Liver (tissue), 9 donors: ENCODE results near the gene SP9. TPM values are rescaled to one million over a fixed set of nuclear protein-coding genes. Genes with fewer than 3 reads are reported as not detected.

Experiments
- DNase-seq: peaks from one replicate; pipeline ENCODE4 v3.0.0-alpha.2; 2017; ENCODE audit warnings: low spot score
- H3K27ac ChIP-seq, 2 donors: one replicate each; pipeline ENCODE4 v1.7.0; 2013; ENCODE audit warnings: inconsistent platforms in 2 of 2, low read length in 2 of 2, control low read depth in 1 of 2, low read depth in 1 of 2, mild to moderate bottlenecking in 1 of 2
- H3K27me3 ChIP-seq, 4 donors: one replicate each; pipeline versions ENCODE4 v1.6.1 to v1.7.0; 2013; ENCODE audit warnings: low read length in 3 of 4, inconsistent platforms in 1 of 4, mild to moderate bottlenecking in 1 of 4, moderate library complexity in 1 of 4; ENCODE audit not compliant: control insufficient read depth in 4 of 4, insufficient read depth in 4 of 4
- H3K36me3 ChIP-seq, 4 donors: one replicate each; pipeline versions ENCODE4 v1.6.1 to v1.7.0; 2013; ENCODE audit warnings: low read length in 3 of 4, mild to moderate bottlenecking in 3 of 4, low read depth in 1 of 4, moderate library complexity in 1 of 4; ENCODE audit not compliant: control insufficient read depth in 4 of 4, insufficient read depth in 3 of 4
- H3K4me1 ChIP-seq, 4 donors: one replicate each; pipeline versions ENCODE4 v1.6.1 to v1.7.0; 2013; ENCODE audit warnings: low read length in 3 of 4, mild to moderate bottlenecking in 3 of 4, moderate library complexity in 1 of 4; ENCODE audit not compliant: control insufficient read depth in 4 of 4, insufficient read depth in 4 of 4
- H3K4me3 ChIP-seq, 3 donors: one replicate each; pipeline versions ENCODE4 v1.6.1 to v1.7.0; 2013; ENCODE audit warnings: low read length in 3 of 3, control low read depth in 1 of 3, low read depth in 1 of 3, mild to moderate bottlenecking in 1 of 3
- H3K9ac ChIP-seq, 2 donors: one replicate each; pipeline ENCODE4 v1.7.0; 2013; ENCODE audit warnings: low read length in 2 of 2, mild to moderate bottlenecking in 2 of 2, moderate library complexity in 2 of 2, control low read depth in 1 of 2, low read depth in 1 of 2
- H3K9me3 ChIP-seq, 4 donors: one replicate each; pipeline versions ENCODE4 v1.6.1 to v1.7.0; 2013; ENCODE audit warnings: low read length in 3 of 4; ENCODE audit not compliant: control insufficient read depth in 4 of 4
- EGR1 ChIP-seq, 2 donors: IDR thresholded peaks; 2 replicates each; pipeline ENCODE4 v1.6.1; 2016 to 2018; ENCODE audit warnings: antibody characterized with exemption in 2 of 2, low read depth in 2 of 2
- FOXA1 ChIP-seq: IDR thresholded peaks from 2 replicates; pipeline ENCODE4 v1.6.1; 2016; ENCODE audit warnings: antibody characterized with exemption
- FOXA2 ChIP-seq: IDR thresholded peaks from 2 replicates; pipeline ENCODE4 v1.6.1; 2016; ENCODE audit warnings: antibody characterized with exemption
- GABPA ChIP-seq, 2 donors: IDR thresholded peaks in 1 of 2; conservative IDR thresholded peaks in 1 of 2; 2 replicates each; pipeline ENCODE4 v1.6.1; 2016; ENCODE audit warnings: antibody characterized with exemption in 2 of 2, mild to moderate bottlenecking in 1 of 2, moderate library complexity in 1 of 2
- HNF4A ChIP-seq, 2 donors: conservative IDR thresholded peaks; 2 replicates each; pipeline ENCODE4 v1.6.1; 2016; ENCODE audit warnings: antibody characterized with exemption in 2 of 2, mild to moderate bottlenecking in 2 of 2
- JUND ChIP-seq, 2 donors: IDR thresholded peaks; 2 replicates each; pipeline ENCODE4 v1.6.1; 2016; ENCODE audit warnings: antibody characterized with exemption in 2 of 2
- NR2F2 ChIP-seq: IDR thresholded peaks from 2 replicates; pipeline ENCODE4 v1.6.1; 2016; ENCODE audit warnings: antibody characterized with exemption
- RAD21 ChIP-seq, 2 donors: IDR thresholded peaks; 2 replicates each; pipeline ENCODE4 v1.6.1; 2016; ENCODE audit warnings: antibody characterized with exemption in 2 of 2, mild to moderate bottlenecking in 2 of 2
- RXRA ChIP-seq, 2 donors: IDR thresholded peaks; 2 replicates each; pipeline ENCODE4 v1.6.1; 2017 to 2018; ENCODE audit warnings: antibody characterized with exemption in 2 of 2, mild to moderate bottlenecking in 1 of 2
- TAF1 ChIP-seq: conservative IDR thresholded peaks from 2 replicates; pipeline ENCODE4 v1.6.1; 2016; ENCODE audit warnings: antibody characterized with exemption, mild to moderate bottlenecking
- WGBS: extraction: QIAGEN DNeasy Blood & Tissue Kit; methylation state at CpG from one replicate; pipeline ENCODE4 v1.1.7; 2013; 5-methylcytosine and 5-hydroxymethylcytosine counted together
- polyA plus RNA-seq, 2 donors: library from polyadenylated mRNA; stranded (reverse) in 1 of 2; unstranded in 1 of 2; fragments of 200-250 nt in 1 of 2; fragments of >200 nt in 1 of 2; fragmentation: Nextera tagmentation in 1 of 2; extraction: Ambion mirVana in 1 of 2; gene quantifications; one replicate each; pipeline versions ENCODE4 v1.2.1 to v1.2.3, GENCODE V29; 2013 to 2015
- total RNA-seq, 2 donors: library from RNA; depleted of rRNA; stranded (reverse); fragments of >200 nt; gene quantifications; one replicate each; pipeline ENCODE4 v1.2.3, GENCODE V29; 2014
- TF ChIP-seq, protein P1 (sequence below): fragments of 150-350 bp; IDR thresholded peaks from 2 replicates; pipeline ENCODE4 v1.5.1; 2017; ENCODE audit warnings: improper control_type of control experiment, low read depth, low read length; ENCODE audit not compliant: missing input control
- TF ChIP-seq, protein P2 (sequence below): IDR thresholded peaks from 2 replicates; pipeline ENCODE4 v1.6.1; 2016; ENCODE audit warnings: antibody characterized with exemption
- TF ChIP-seq, protein P3 (sequence below): IDR thresholded peaks from 2 replicates; pipeline ENCODE4 v1.6.1; 2016; ENCODE audit warnings: antibody characterized with exemption
- TF ChIP-seq, protein P4 (sequence below): IDR thresholded peaks from 2 replicates; pipeline ENCODE4 v1.6.1; 2016; ENCODE audit warnings: antibody characterized with exemption, mild to moderate bottlenecking
- donor health status: healthy.
- donor health status: healthy.
- donor health status: healthy.
- donor health status: healthy.
- donor health status: healthy.

SP9 gene
- total and polyA plus RNA-seq, 4 donors, result not detected

DNA sequence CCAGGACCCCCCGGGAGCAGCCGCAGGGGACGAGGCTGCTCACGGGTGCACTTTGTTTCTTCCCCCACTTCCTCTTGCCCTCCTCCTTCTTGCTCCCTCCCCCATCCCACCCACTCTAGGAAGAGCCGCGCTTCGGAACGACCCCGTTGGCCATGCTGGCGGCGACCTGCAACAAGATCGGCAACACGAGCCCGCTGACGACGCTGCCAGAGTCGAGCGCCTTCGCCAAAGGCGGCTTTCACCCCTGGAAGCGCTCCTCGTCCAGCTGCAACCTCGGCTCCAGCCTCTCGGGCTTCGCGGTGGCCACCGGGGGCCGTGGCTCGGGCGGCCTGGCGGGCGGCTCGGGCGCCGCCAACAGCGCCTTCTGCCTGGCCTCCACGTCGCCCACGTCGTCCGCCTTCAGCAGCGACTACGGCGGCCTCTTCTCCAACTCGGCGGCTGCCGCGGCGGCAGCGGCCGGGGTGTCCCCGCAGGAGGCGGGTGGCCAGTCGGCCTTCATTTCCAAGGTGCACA lies 1.3 kb downstream of the SP9 start:
- Histone ChIP-seq H3K27me3 (peaks cover 11 to 57% (median 25%) of the 10 kb centered on the region in 4 donors), H3K4me1 (peaks cover 4 to 38% (median 36%) of the 10 kb centered on the region in 4 donors), H3K9ac (no peak overlapping the region), H3K36me3 (no peaks in the 10 kb centered on the region), H3K27ac (no peak overlapping the region), H3K9me3 (peaks cover 0 to 13% (median 0%) of the 10 kb centered on the region in 4 donors), H3K4me3 (peak overlapping the region in 1 of 3 donors; percentile 43)
- peak; percentile 36 for DNase-seq
- TF ChIP-seq, protein P1, sequence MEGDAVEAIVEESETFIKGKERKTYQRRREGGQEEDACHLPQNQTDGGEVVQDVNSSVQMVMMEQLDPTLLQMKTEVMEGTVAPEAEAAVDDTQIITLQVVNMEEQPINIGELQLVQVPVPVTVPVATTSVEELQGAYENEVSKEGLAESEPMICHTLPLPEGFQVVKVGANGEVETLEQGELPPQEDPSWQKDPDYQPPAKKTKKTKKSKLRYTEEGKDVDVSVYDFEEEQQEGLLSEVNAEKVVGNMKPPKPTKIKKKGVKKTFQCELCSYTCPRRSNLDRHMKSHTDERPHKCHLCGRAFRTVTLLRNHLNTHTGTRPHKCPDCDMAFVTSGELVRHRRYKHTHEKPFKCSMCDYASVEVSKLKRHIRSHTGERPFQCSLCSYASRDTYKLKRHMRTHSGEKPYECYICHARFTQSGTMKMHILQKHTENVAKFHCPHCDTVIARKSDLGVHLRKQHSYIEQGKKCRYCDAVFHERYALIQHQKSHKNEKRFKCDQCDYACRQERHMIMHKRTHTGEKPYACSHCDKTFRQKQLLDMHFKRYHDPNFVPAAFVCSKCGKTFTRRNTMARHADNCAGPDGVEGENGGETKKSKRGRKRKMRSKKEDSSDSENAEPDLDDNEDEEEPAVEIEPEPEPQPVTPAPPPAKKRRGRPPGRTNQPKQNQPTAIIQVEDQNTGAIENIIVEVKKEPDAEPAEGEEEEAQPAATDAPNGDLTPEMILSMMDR, result no peak
- 5% methylated on average over 54 of the region's 54 CpGs for WGBS

DNA sequence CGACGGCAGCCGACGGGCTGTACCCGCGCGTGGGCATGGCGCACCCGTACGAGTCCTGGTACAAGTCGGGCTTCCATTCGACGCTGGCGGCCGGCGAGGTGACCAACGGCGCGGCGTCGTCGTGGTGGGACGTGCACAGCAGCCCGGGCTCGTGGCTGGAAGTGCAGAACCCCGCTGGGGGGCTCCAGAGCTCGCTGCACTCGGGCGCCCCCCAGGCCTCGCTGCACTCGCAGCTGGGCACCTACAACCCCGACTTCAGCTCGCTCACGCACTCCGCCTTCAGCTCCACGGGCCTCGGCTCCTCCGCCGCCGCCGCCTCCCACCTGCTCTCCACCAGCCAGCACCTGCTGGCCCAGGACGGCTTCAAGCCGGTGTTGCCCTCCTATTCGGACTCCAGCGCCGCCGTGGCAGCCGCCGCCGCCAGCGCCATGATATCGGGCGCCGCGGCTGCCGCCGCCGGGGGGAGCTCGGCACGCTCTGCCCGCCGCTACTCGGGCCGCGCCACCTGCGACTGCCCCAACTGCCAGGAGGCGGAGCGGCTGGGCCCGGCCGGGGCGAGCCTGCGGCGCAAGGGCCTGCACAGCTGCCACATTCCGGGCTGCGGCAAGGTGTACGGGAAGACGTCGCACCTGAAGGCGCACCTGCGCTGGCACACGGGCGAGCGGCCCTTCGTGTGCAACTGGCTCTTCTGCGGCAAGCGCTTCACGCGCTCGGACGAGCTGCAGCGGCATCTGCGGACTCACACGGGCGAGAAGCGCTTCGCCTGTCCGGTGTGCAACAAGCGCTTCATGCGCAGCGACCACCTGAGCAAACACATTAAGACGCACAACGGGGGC lies 2.0 kb downstream of the SP9 start:
- Histone ChIP-seq H3K27me3 (peaks cover 11 to 55% (median 24%) of the 10 kb centered on the region in 4 donors), H3K9me3 (peaks cover 0 to 13% (median 0%) of the 10 kb centered on the region in 4 donors), H3K36me3 (no peaks in the 10 kb centered on the region), H3K4me3 (peak overlapping the region in 1 of 3 donors; percentile 43), H3K9ac (no peak overlapping the region), H3K4me1 (peaks cover 4 to 40% (median 39%) of the 10 kb centered on the region in 4 donors), H3K27ac (no peak overlapping the region)
- TF ChIP-seq FOXA2 (no peak), EGR1 (IDR thresholded peaks at IDR 0.05; ENCODE audit: low read depth in 2 of 2) (no peak), GABPA (IDR thresholded peaks at IDR 0.05 in 1 of 2, conservative IDR thresholded peaks at IDR 0.05 in 1 of 2) (no peak), RAD21 (IDR thresholded peaks at IDR 0.05) (no peak), JUND (IDR thresholded peaks at IDR 0.05) (no peak), RXRA (IDR thresholded peaks at IDR 0.05) (no peak), TAF1 (no peak), NR2F2 (no peak), HNF4A (conservative IDR thresholded peaks at IDR 0.05) (no peak), FOXA1 (no peak)
- TF ChIP-seq, protein P2, sequence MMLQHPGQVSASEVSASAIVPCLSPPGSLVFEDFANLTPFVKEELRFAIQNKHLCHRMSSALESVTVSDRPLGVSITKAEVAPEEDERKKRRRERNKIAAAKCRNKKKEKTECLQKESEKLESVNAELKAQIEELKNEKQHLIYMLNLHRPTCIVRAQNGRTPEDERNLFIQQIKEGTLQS, result no peak
- TF ChIP-seq, protein P1, result no peak
- TF ChIP-seq, protein P3, sequence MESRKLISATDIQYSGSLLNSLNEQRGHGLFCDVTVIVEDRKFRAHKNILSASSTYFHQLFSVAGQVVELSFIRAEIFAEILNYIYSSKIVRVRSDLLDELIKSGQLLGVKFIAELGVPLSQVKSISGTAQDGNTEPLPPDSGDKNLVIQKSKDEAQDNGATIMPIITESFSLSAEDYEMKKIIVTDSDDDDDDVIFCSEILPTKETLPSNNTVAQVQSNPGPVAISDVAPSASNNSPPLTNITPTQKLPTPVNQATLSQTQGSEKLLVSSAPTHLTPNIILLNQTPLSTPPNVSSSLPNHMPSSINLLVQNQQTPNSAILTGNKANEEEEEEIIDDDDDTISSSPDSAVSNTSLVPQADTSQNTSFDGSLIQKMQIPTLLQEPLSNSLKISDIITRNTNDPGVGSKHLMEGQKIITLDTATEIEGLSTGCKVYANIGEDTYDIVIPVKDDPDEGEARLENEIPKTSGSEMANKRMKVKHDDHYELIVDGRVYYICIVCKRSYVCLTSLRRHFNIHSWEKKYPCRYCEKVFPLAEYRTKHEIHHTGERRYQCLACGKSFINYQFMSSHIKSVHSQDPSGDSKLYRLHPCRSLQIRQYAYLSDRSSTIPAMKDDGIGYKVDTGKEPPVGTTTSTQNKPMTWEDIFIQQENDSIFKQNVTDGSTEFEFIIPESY, result no peak
- TF ChIP-seq, protein P4, sequence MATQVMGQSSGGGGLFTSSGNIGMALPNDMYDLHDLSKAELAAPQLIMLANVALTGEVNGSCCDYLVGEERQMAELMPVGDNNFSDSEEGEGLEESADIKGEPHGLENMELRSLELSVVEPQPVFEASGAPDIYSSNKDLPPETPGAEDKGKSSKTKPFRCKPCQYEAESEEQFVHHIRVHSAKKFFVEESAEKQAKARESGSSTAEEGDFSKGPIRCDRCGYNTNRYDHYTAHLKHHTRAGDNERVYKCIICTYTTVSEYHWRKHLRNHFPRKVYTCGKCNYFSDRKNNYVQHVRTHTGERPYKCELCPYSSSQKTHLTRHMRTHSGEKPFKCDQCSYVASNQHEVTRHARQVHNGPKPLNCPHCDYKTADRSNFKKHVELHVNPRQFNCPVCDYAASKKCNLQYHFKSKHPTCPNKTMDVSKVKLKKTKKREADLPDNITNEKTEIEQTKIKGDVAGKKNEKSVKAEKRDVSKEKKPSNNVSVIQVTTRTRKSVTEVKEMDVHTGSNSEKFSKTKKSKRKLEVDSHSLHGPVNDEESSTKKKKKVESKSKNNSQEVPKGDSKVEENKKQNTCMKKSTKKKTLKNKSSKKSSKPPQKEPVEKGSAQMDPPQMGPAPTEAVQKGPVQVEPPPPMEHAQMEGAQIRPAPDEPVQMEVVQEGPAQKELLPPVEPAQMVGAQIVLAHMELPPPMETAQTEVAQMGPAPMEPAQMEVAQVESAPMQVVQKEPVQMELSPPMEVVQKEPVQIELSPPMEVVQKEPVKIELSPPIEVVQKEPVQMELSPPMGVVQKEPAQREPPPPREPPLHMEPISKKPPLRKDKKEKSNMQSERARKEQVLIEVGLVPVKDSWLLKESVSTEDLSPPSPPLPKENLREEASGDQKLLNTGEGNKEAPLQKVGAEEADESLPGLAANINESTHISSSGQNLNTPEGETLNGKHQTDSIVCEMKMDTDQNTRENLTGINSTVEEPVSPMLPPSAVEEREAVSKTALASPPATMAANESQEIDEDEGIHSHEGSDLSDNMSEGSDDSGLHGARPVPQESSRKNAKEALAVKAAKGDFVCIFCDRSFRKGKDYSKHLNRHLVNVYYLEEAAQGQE, result no peak
- peak; percentile 47 for DNase-seq
- WGBS, result 4% methylated on average over 102 of the region's 102 CpGs
